Neural progenitor cell (in vitro differentiated cells): ENCODE results near the gene TPP2. TPM values are rescaled to one million over a fixed set of nuclear protein-coding genes. Genes with fewer than 3 reads are reported as not detected.

ENCODE experiments used
- DNase-seq: peaks from one replicate; pipeline ENCODE4 v3.0.0-alpha.2; 2016; ENCODE audit warnings: low spot score
- H2AFZ ChIP-seq: fragments of 200-600 bp; sonication (generic); replicated peaks from 2 replicates; pipeline ENCODE4 v1.6.1; 2016; ENCODE audit warnings: antibody characterized with exemption
- H3F3A ChIP-seq: fragments of 200-600 bp; sonication (generic); 2 replicates; pipeline ENCODE4 v1.6.1; 2016; ENCODE audit warnings: antibody characterized with exemption, low read depth
- H3K27ac ChIP-seq: fragments of 200-600 bp; sonication (generic); 2 replicates; pipeline ENCODE4 v1.5.1; 2016; ENCODE audit warnings: mild to moderate bottlenecking
- H3K27me3 ChIP-seq: fragments of 200-600 bp; sonication (generic); 2 replicates; pipeline ENCODE4 v1.6.1; 2016; ENCODE audit warnings: mild to moderate bottlenecking, moderate library complexity
- H3K36me3 ChIP-seq: fragments of 200-600 bp; sonication (generic); 2 replicates; pipeline ENCODE4 v1.5.1; 2016
- H3K4me1 ChIP-seq: fragments of 200-600 bp; sonication (generic); 2 replicates; pipeline ENCODE4 v1.6.1; 2016; ENCODE audit warnings: mixed run types
- H3K4me2 ChIP-seq: fragments of 200-600 bp; sonication (generic); 2 replicates; pipeline ENCODE4 v1.6.1; 2016
- H3K4me3 ChIP-seq: fragments of 200-600 bp; sonication (generic); 2 replicates; pipeline ENCODE4 v1.5.1; 2016
- H3K79me2 ChIP-seq: fragments of 200-600 bp; sonication (generic); 2 replicates; pipeline ENCODE4 v1.6.1; 2016; ENCODE audit warnings: low read depth
- H3K9ac ChIP-seq: fragments of 200-600 bp; sonication (generic); 2 replicates; pipeline ENCODE4 v1.6.1; 2016
- H3K9me3 ChIP-seq: fragments of 200-600 bp; sonication (generic); 2 replicates; pipeline ENCODE4 v1.5.1; 2016; ENCODE audit warnings: low read depth
- H4K20me1 ChIP-seq: fragments of 200-600 bp; sonication (generic); 2 replicates; pipeline ENCODE4 v1.6.1; 2016; ENCODE audit warnings: low read depth
- H3K27ac Mint-ChIP-seq: 3 replicates; pipeline ENCODE4 v1.8.0; 2021; ENCODE audit warnings: mixed read lengths
- H3K27me3 Mint-ChIP-seq: 2 replicates; pipeline ENCODE4 v1.8.0; 2022; ENCODE audit warnings: low read depth, mild to moderate bottlenecking, inconsistent platforms, moderate library complexity, mixed read lengths; ENCODE audit not compliant: insufficient read depth
- H3K36me3 Mint-ChIP-seq: 3 replicates; pipeline ENCODE4 v1.8.0; 2021; ENCODE audit warnings: mixed read lengths
- H3K4me1 Mint-ChIP-seq: 3 replicates; pipeline ENCODE4 v1.8.0; 2021; ENCODE audit warnings: mixed read lengths
- H3K4me3 Mint-ChIP-seq: 3 replicates; pipeline ENCODE4 v1.8.0; 2021; ENCODE audit warnings: mild to moderate bottlenecking, moderate library complexity, mixed read lengths
- H3K9me3 Mint-ChIP-seq: 3 replicates; pipeline ENCODE4 v1.8.0; 2020; ENCODE audit warnings: mixed read lengths
- CTCF ChIP-seq: fragments of 200-600 bp; sonication (generic); IDR thresholded peaks from 2 replicates; pipeline ENCODE4 v1.5.1; 2017; ENCODE audit warnings: antibody characterized with exemption, mild to moderate bottlenecking
- EZH2 ChIP-seq: fragments of 200-600 bp; sonication (generic); IDR thresholded peaks from 2 replicates; pipeline ENCODE4 v1.6.1; 2017; ENCODE audit warnings: antibody characterized with exemption, mild to moderate bottlenecking, moderate library complexity
- EZH2phosphoT487 ChIP-seq: fragments of 200-600 bp; sonication (generic); IDR thresholded peaks from 2 replicates; pipeline ENCODE4 v1.6.1; 2017; ENCODE audit warnings: antibody characterized with exemption
- total RNA-seq: library from RNA; depleted of rRNA; stranded (reverse); fragments of >200 nt; gene quantifications from 2 replicates; pipeline ENCODE4 v1.2.3, GENCODE V29; 2015; ENCODE audit warnings: low replicate concordance

Gene TPP2
- total RNA-seq, 1 donor from 2014 or later: 137 TPM

DNA sequence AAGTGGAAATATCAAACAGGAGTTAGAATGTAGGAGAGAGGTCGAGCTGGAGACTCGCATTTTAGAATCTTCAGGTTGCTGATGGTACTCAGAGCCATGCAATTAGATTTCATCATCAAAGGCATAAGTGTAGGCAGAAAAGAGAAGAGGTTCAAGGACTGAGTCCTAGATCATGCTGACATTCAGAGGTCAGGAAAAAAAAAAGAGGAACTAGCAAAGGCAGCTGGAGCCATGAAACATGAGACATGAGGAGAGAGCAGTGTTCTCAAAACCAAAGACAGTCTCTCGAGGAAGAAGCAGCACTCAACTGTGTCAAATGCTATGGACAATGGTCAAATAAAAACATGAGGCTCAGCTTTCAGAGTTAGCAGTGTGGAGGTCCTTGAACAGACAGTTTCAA, 12.4 kb upstream of the TPP2 start:
- Histone ChIP-seq H3K4me2 (no peak overlapping the region), H3K9ac (no peak overlapping the region), H3K9me3 (no peaks in the 10 kb centered on the region), H3K4me1 (no peaks in the 10 kb centered on the region), H3K27ac (no peak overlapping the region), H3K4me3 (no peak overlapping the region), H3K27me3 (peaks cover 11% of the 10 kb centered on the region), H3F3A (no peaks in the 10 kb centered on the region), H4K20me1 (no peaks in the 10 kb centered on the region), H3K36me3 (no peaks in the 10 kb centered on the region), H3K79me2 (no peaks in the 10 kb centered on the region), H2AFZ (peak overlapping the region; percentile 23)
- Mint-ChIP-seq H3K4me1 (peaks cover 5% of the 10 kb centered on the region), H3K4me3 (no peak overlapping the region), H3K27me3 (no peaks in the 10 kb centered on the region), H3K9me3 (no peaks in the 10 kb centered on the region), H3K36me3 (no peaks in the 10 kb centered on the region), H3K27ac (no peak overlapping the region)
- no peak for DNase-seq
- no peak for TF ChIP-seq CTCF
- TF ChIP-seq EZH2phosphoT487: no peak
- no peak for TF ChIP-seq EZH2

- no peak overlapping the region for H3K4me3 Mint-ChIP-seq
- H3K9me3 Mint-ChIP-seq: no peaks in the 10 kb centered on the region
- Histone ChIP-seq H2AFZ (no peak overlapping the region), H3K4me1 (no peaks in the 10 kb centered on the region), H3K79me2 (no peaks in the 10 kb centered on the region), H4K20me1 (no peaks in the 10 kb centered on the region), H3K9me3 (no peaks in the 10 kb centered on the region), H3F3A (peaks cover 2% of the 10 kb centered on the region), H3K4me2 (no peak overlapping the region), H3K9ac (no peak overlapping the region), H3K4me3 (no peak overlapping the region), H3K27me3 (peaks cover 11% of the 10 kb centered on the region), H3K27ac (no peak overlapping the region), H3K36me3 (no peaks in the 10 kb centered on the region)
- H3K27ac Mint-ChIP-seq: no peak overlapping the region
- H3K36me3 Mint-ChIP-seq: no peaks in the 10 kb centered on the region
- H3K4me1 Mint-ChIP-seq: peaks cover 5% of the 10 kb centered on the region
- no peaks in the 10 kb centered on the region for H3K27me3 Mint-ChIP-seq
- no peak for DNase-seq
- TF ChIP-seq CTCF (no peak), EZH2phosphoT487 (no peak), EZH2 (no peak)
Measured at GRCh38 chr13:102586615-102587014, 10.2 kb upstream of the TPP2 start.

- Histone ChIP-seq H3K9ac (no peak overlapping the region), H3K4me2 (no peak overlapping the region), H2AFZ (no peak overlapping the region), H3K36me3 (no peaks in the 10 kb centered on the region), H3K79me2 (no peaks in the 10 kb centered on the region), H3K27ac (no peak overlapping the region), H4K20me1 (no peaks in the 10 kb centered on the region), H3K4me1 (peaks cover 6% of the 10 kb centered on the region), H3F3A (peaks cover 15% of the 10 kb centered on the region), H3K4me3 (no peak overlapping the region), H3K27me3 (peaks cover 11% of the 10 kb centered on the region), H3K9me3 (no peaks in the 10 kb centered on the region)
- Mint-ChIP-seq H3K36me3 (no peaks in the 10 kb centered on the region), H3K9me3 (no peaks in the 10 kb centered on the region), H3K27me3 (peaks cover 2% of the 10 kb centered on the region), H3K4me1 (peaks cover 9% of the 10 kb centered on the region), H3K4me3 (no peak overlapping the region), H3K27ac (no peak overlapping the region)
- TF ChIP-seq CTCF (no peak), EZH2phosphoT487 (no peak), EZH2 (no peak)
- no peak for DNase-seq
Measured at GRCh38 chr13:102587916-102588315, 8.9 kb upstream of the TPP2 start.
